ENCODE measurements around the gene NDST1. TPM values are rescaled to one million over a fixed set of nuclear protein-coding genes. Genes with fewer than 3 reads are reported as not detected.

Gene NDST1
- total RNA-seq, 2 experiments from 2014 or later: 9.5 to 26.6 TPM

DNA sequence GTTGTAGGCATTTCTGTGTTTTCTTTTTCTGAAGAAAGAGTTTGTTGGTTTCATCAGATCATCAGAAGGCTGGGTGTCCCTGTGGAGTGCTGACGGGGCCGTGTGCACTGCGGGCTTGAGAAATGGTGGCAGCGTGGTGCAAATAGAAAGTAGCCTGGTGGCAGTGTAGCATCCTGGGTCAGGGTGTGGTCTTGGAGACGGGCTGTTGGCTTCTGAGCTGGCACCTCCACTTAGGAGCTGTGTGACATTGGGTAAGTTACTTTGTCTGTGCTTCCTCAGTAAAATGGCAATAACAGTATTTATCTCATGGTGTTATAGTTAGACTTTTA is 10.0 kb upstream of the NDST1 start:
- no peak for DNase-seq (ENCODE audit: low spot score)
- no TSS peak for BruUV-seq (replicated peaks)
- Histone ChIP-seq H4K20me1 (ENCODE audit: insufficient read depth, low read length) (no peaks in the 10 kb centered on the region; the same call in 1 of the 2 replicates), H3K4me1 (ENCODE audit: insufficient read depth, low read length, poor library complexity, severe bottlenecking) (peaks cover 12% of the 10 kb centered on the region), H3K79me2 (ENCODE audit: insufficient read depth, low read depth, low read length) (no peaks in the 10 kb centered on the region), H3K9me3 (ENCODE audit: low read length) (no peaks in the 10 kb centered on the region), H2AFZ (ENCODE audit: low read length) (no peak overlapping the region), H3K27ac (ENCODE audit: low read depth, low read length, poor library complexity, severe bottlenecking) (no peak overlapping the region), H3K4me2 (ENCODE audit: low read length) (no peak overlapping the region), H3K9me2 (ENCODE audit: insufficient read depth, low read length) (no peaks in the 10 kb centered on the region), H3K36me3 (ENCODE audit: insufficient read depth, low read length) (no peaks in the 10 kb centered on the region), H3K4me3 (ENCODE audit: low read depth, low read length, poor library complexity, severe bottlenecking) (no peak overlapping the region)
- ChIA-PET POLR2A (interaction anchor here (2.7 kb wide), 1 partner anchor 8 kb away, joined by 19 read pairs; no protein-coding TSS in a partner anchor), CTCF (ENCODE audit: unreplicated experiment) (interaction anchor here (2.0 kb wide), 1 partner anchor 8 kb away, joined by 10 read pairs; no protein-coding TSS in a partner anchor)
- TF ChIP-seq EZH2phosphoT487 (IDR thresholded peaks at IDR 0.05; ENCODE audit: borderline replicate concordance, low read depth, low read length): no peak
- TF ChIP-seq, protein P1, sequence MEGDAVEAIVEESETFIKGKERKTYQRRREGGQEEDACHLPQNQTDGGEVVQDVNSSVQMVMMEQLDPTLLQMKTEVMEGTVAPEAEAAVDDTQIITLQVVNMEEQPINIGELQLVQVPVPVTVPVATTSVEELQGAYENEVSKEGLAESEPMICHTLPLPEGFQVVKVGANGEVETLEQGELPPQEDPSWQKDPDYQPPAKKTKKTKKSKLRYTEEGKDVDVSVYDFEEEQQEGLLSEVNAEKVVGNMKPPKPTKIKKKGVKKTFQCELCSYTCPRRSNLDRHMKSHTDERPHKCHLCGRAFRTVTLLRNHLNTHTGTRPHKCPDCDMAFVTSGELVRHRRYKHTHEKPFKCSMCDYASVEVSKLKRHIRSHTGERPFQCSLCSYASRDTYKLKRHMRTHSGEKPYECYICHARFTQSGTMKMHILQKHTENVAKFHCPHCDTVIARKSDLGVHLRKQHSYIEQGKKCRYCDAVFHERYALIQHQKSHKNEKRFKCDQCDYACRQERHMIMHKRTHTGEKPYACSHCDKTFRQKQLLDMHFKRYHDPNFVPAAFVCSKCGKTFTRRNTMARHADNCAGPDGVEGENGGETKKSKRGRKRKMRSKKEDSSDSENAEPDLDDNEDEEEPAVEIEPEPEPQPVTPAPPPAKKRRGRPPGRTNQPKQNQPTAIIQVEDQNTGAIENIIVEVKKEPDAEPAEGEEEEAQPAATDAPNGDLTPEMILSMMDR (conservative IDR thresholded peaks at IDR 0.05; ENCODE audit: low read length): no peak
- intact Hi-C loops (cut with micrococcal nuclease; ENCODE audit: unreplicated experiment): loop anchor here (10.0 kb wide), 1 partner anchor 657 kb away; the partner anchor contains the start of gene ANXA6

DNA sequence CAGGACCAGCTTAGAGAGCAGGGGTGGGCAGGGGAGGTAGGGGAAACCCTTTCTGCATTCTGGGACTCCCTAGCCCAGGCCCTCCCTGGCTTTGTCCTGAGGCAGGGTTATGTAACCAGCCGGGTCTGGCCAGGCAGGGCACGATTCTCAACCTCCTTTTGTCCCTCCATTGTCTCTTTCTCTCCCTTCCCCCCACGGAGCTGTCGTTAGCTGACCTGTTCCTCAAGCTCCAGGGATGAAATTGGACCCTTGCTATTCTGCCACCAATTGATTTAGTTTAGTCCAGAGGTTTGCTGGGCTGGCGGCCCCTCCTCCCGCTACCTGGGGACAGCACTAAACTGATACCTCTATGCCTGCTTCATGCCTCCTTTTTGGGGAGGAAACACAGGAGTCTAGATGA is 9.4 kb upstream of the NDST1 start:
- peaks cover 12% of the 10 kb centered on the region for H3K4me1 ChIP-seq (ENCODE audit: insufficient read depth, low read length, poor library complexity, severe bottlenecking)
- H3K79me2 ChIP-seq (ENCODE audit: insufficient read depth, low read depth, low read length): no peaks in the 10 kb centered on the region
- H3K9me3 ChIP-seq (ENCODE audit: low read length): no peaks in the 10 kb centered on the region
- BruUV-seq (replicated peaks): no TSS peak
- no peak overlapping the region for H3K4me2 ChIP-seq (ENCODE audit: low read length)
- CTCF ChIA-PET (ENCODE audit: unreplicated experiment): interaction anchor here (2.0 kb wide), 1 partner anchor 8 kb away, joined by 10 read pairs; no protein-coding TSS in a partner anchor
- DNase-seq (ENCODE audit: low spot score): no peak
- TF ChIP-seq EZH2phosphoT487 (IDR thresholded peaks at IDR 0.05; ENCODE audit: borderline replicate concordance, low read depth, low read length): no peak
- TF ChIP-seq, protein P1 (conservative IDR thresholded peaks at IDR 0.05; ENCODE audit: low read length): no peak
- H3K27ac ChIP-seq (ENCODE audit: low read depth, low read length, poor library complexity, severe bottlenecking): no peak overlapping the region
- H2AFZ ChIP-seq (ENCODE audit: low read length): no peak overlapping the region
- intact Hi-C loops (cut with micrococcal nuclease; ENCODE audit: unreplicated experiment): loop anchor here (10.0 kb wide), 1 partner anchor 656 kb away; the partner anchor contains the start of gene ANXA6
- no peaks in the 10 kb centered on the region; the same call in 1 of the 2 replicates for H4K20me1 ChIP-seq (ENCODE audit: insufficient read depth, low read length)
- H3K9me2 ChIP-seq (ENCODE audit: insufficient read depth, low read length): no peaks in the 10 kb centered on the region
- H3K4me3 ChIP-seq (ENCODE audit: low read depth, low read length, poor library complexity, severe bottlenecking): no peak overlapping the region
- POLR2A ChIA-PET: interaction anchor here (1.5 to 2.7 kb wide), 2 partner anchors 8 to 18 kb away, joined by 4 to 19 read pairs; no protein-coding TSS in a partner anchor
- H3K36me3 ChIP-seq (ENCODE audit: insufficient read depth, low read length): no peaks in the 10 kb centered on the region

DNA sequence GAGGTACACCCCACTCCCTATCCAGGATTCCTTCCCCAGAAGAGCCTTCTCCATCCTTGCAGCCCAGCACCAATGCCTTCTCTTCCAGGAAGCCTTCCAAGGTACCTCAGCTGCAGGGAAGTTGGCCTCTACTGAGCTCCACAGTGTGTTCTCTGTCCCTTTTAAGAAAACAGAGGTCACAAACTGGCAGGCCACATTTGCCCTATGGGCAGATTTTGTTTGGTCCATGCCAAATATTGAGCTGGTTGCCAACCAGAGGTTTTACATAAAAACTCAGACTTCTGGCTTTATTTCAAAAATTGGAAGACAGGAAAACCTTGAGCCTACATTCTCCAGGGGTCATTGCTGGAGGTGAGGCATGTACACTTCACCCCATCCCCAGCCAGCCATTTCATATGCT is 9.0 kb upstream of the NDST1 start:
- H3K4me2 ChIP-seq (ENCODE audit: low read length): no peak overlapping the region
- CTCF ChIA-PET (ENCODE audit: unreplicated experiment): interaction anchor here (2.0 kb wide), 1 partner anchor 9 kb away, joined by 10 read pairs; no protein-coding TSS in a partner anchor
- no peak overlapping the region for H3K4me3 ChIP-seq (ENCODE audit: low read depth, low read length, poor library complexity, severe bottlenecking)
- peaks cover 12% of the 10 kb centered on the region for H3K4me1 ChIP-seq (ENCODE audit: insufficient read depth, low read length, poor library complexity, severe bottlenecking)
- BruUV-seq (replicated peaks): no TSS peak
- H3K9me2 ChIP-seq (ENCODE audit: insufficient read depth, low read length): no peaks in the 10 kb centered on the region
- TF ChIP-seq, protein P1 (conservative IDR thresholded peaks at IDR 0.05; ENCODE audit: low read length): no peak
- no peak for TF ChIP-seq EZH2phosphoT487 (IDR thresholded peaks at IDR 0.05; ENCODE audit: borderline replicate concordance, low read depth, low read length)
- no peaks in the 10 kb centered on the region for H3K79me2 ChIP-seq (ENCODE audit: insufficient read depth, low read depth, low read length)
- H2AFZ ChIP-seq (ENCODE audit: low read length): no peak overlapping the region
- H3K27ac ChIP-seq (ENCODE audit: low read depth, low read length, poor library complexity, severe bottlenecking): no peak overlapping the region
- H3K9me3 ChIP-seq (ENCODE audit: low read length): no peaks in the 10 kb centered on the region
- H4K20me1 ChIP-seq (ENCODE audit: insufficient read depth, low read length): no peaks in the 10 kb centered on the region; the same call in 1 of the 2 replicates
- DNase-seq (ENCODE audit: low spot score): no peak
- POLR2A ChIA-PET: interaction anchor here (1.5 to 2.7 kb wide), 2 partner anchors 9 to 18 kb away, joined by 4 to 19 read pairs; no protein-coding TSS in a partner anchor
- intact Hi-C loops (cut with micrococcal nuclease; ENCODE audit: unreplicated experiment): loop anchor here (10.0 kb wide), 1 partner anchor 656 kb away; the partner anchor contains the start of gene ANXA6
- no peaks in the 10 kb centered on the region for H3K36me3 ChIP-seq (ENCODE audit: insufficient read depth, low read length)
